Fibroblast of skin of right biceps (primary cell): ENCODE results near the gene CHST10.
A peak's percentile ranks its signal among the peaks of the same experiment; 100 is the strongest.

Experiments used
- DNase-seq: peaks from one replicate; pipeline ENCODE4 v3.0.0-alpha.2; 2013

CHST10 gene

GRCh38 chr2:100416935-100417710 lies at the start of gene CHST10:
Gene CHST10, minus strand, starts transcription at chr2:100417668. Its CDS starts 10,993 bp downstream, at chr2:100406675.
- DNase-seq: peak; percentile 62

- no peak for DNase-seq
Observed at GRCh38 chr2:100460904-100461530, 43.5 kb upstream of the CHST10 start.

GRCh38 chr2:100456357-100456756 lies 38.9 kb upstream of the CHST10 start:
- peak; percentile 7 for DNase-seq

- DNase-seq: no peak
Observed at GRCh38 chr2:100453853-100454252, 36.4 kb upstream of the CHST10 start.

GRCh38 chr2:100451734-100452133 lies 34.3 kb upstream of the CHST10 start:
- no peak for DNase-seq

- no peak for DNase-seq
Observed at GRCh38 chr2:100451092-100451491, 33.6 kb upstream of the CHST10 start.

- DNase-seq: no peak
Observed at GRCh38 chr2:100446696-100447095, 29.2 kb upstream of the CHST10 start.

- no peak for DNase-seq
Observed at GRCh38 chr2:100437751-100438150, 20.3 kb upstream of the CHST10 start.

- no peak for DNase-seq
Observed at GRCh38 chr2:100429726-100430125, 12.3 kb upstream of the CHST10 start.

- peak; percentile 31 for DNase-seq
Observed at GRCh38 chr2:100427627-100428258, 10.3 kb upstream of the CHST10 start.

- DNase-seq: no peak
Observed at GRCh38 chr2:100427111-100427510, 9.6 kb upstream of the CHST10 start.

GRCh38 chr2:100426384-100426720 lies 8.9 kb upstream of the CHST10 start:
- DNase-seq: no peak

- no peak for DNase-seq
Observed at GRCh38 chr2:100425573-100426383, 8.3 kb upstream of the CHST10 start.

- no peak for DNase-seq
Observed at GRCh38 chr2:100425107-100425506, 7.6 kb upstream of the CHST10 start.

- DNase-seq: no peak
Observed at GRCh38 chr2:100424277-100424875, 6.9 kb upstream of the CHST10 start.

GRCh38 chr2:100423631-100424030 lies 6.2 kb upstream of the CHST10 start:
- peak; percentile 11 for DNase-seq

- DNase-seq: peak; percentile 26
Observed at GRCh38 chr2:100422320-100423055, 5.0 kb upstream of the CHST10 start.

- DNase-seq: no peak
Observed at GRCh38 chr2:100419915-100420314, 2.4 kb upstream of the CHST10 start.

GRCh38 chr2:100418406-100418962 lies 1.0 kb upstream of the CHST10 start:
- DNase-seq: peak; percentile 8

GRCh38 chr2:100417711-100418124 lies 250 bp upstream of the CHST10 start:
- no peak for DNase-seq

- DNase-seq: no peak
Observed at GRCh38 chr2:100416397-100416934, 1.0 kb downstream of the CHST10 start.
